Activated B cell treated with CpG ODN at 0.5 μM for 24 hours (primary cell): ENCODE results near the gene COL18A1. TPM values are rescaled to one million over a fixed set of nuclear protein-coding genes. Genes with fewer than 3 reads are reported as not detected.
A peak's percentile ranks its signal among the peaks of the same experiment; 100 is the strongest.

Source experiments
- ATAC-seq: fragments of 200-7000 bp; cut with Tn5 transposase; one replicate; pipeline ENCODE4 v1.10.0; 2021; ENCODE audit warnings: low read depth, mild to moderate bottlenecking, moderate library complexity
- CTCF ChIA-PET: fragments of 350-600 bp; sonication (Branson Sonifier 250); formaldehyde crosslinking; loops from one replicate; lab custom pipeline; 2021; ENCODE audit warnings: antibody characterized with exemption; lab: Charles Lee
- POLR2A ChIA-PET: fragments of 350-600 bp; sonication (Branson Sonifier 250); formaldehyde crosslinking; loops from one replicate; lab custom pipeline; 2021; ENCODE audit warnings: antibody characterized with exemption; lab: Charles Lee
- DNase-seq: peaks from one replicate; pipeline ENCODE4 v3.0.0; 2022
- H3K27ac Mint-ChIP-seq: one replicate; pipeline ENCODE4 v1.8.0; 2020; ENCODE audit warnings: mixed read lengths
- H3K27me3 Mint-ChIP-seq: one replicate; pipeline ENCODE4 v1.8.0; 2021; ENCODE audit warnings: mixed read lengths
- H3K36me3 Mint-ChIP-seq: one replicate; pipeline ENCODE4 v1.8.0; 2021; ENCODE audit warnings: low read depth, mixed read lengths
- H3K4me1 Mint-ChIP-seq: one replicate; pipeline ENCODE4 v1.8.0; 2021; ENCODE audit warnings: mixed read lengths
- H3K4me3 Mint-ChIP-seq: one replicate; pipeline ENCODE4 v1.8.0; 2020; ENCODE audit warnings: mild to moderate bottlenecking, mixed read lengths
- H3K9me3 Mint-ChIP-seq: one replicate; pipeline ENCODE4 v1.8.0; 2020; ENCODE audit warnings: mixed read lengths
- CTCF ChIP-seq: fragments of 200-600 bp; IDR thresholded peaks from one replicate; pipeline ENCODE4 v1.8.0; 2022; ENCODE audit warnings: antibody characterized with exemption, mild to moderate bottlenecking
- intact Hi-C: fragments of 100-400 bp; cut with micrococcal nuclease; formaldehyde crosslinking; loops from one replicate; pipeline ENCODE4 v1.15.1; 2024
- total RNA-seq: library from RNA; stranded (reverse); gene quantifications from 2 replicates; pipeline ENCODE4 v1.2.3, GENCODE V29; 2022

The COL18A1 gene
- total RNA-seq, 1 donor from 2014 or later: 1.6 TPM

GRCh38 chr21:45547545-45547900 is 142.6 kb downstream of the COL18A1 start:
- intact Hi-C loops: no loop called here
- POLR2A ChIA-PET: no interaction called here
- DNase-seq (no peak), ATAC-seq (no peak)
- H3K4me3 Mint-ChIP-seq: no peak overlapping the region
- no peaks in the 10 kb centered on the region for H3K27me3 Mint-ChIP-seq
- no peaks in the 10 kb centered on the region for H3K36me3 Mint-ChIP-seq
- H3K4me1 Mint-ChIP-seq: peaks cover 33% of the 10 kb centered on the region
- no peak overlapping the region for H3K27ac Mint-ChIP-seq
- TF ChIP-seq CTCF: no peak
- no peaks in the 10 kb centered on the region for H3K9me3 Mint-ChIP-seq
- CTCF ChIA-PET: no interaction called here

- no peaks in the 10 kb centered on the region for H3K36me3 Mint-ChIP-seq
- intact Hi-C loops: no loop called here
- peak overlapping the region; percentile 41 for H3K27ac Mint-ChIP-seq
- TF ChIP-seq CTCF: no peak
- ChIA-PET CTCF (no interaction called here), POLR2A (no interaction called here)
- H3K9me3 Mint-ChIP-seq: no peaks in the 10 kb centered on the region
- DNase-seq (no peak), ATAC-seq (no peak)
- peaks cover 33% of the 10 kb centered on the region for H3K4me1 Mint-ChIP-seq
- H3K27me3 Mint-ChIP-seq: no peaks in the 10 kb centered on the region
- H3K4me3 Mint-ChIP-seq: peak overlapping the region; percentile 7
Measured at GRCh38 chr21:45548711-45549491, 143.9 kb downstream of the COL18A1 start.

GRCh38 chr21:45549626-45550463 is 144.9 kb downstream of the COL18A1 start:
- H3K9me3 Mint-ChIP-seq: no peaks in the 10 kb centered on the region
- no peak for TF ChIP-seq CTCF
- peak overlapping the region; percentile 46 for H3K4me3 Mint-ChIP-seq
- DNase-seq (no peak), ATAC-seq (no peak)
- intact Hi-C loops: loop anchor here (2.0 kb wide), 1 partner anchor 91 kb away; no protein-coding TSS in a partner anchor
- peak overlapping the region; percentile 70 for H3K27ac Mint-ChIP-seq
- no peaks in the 10 kb centered on the region for H3K27me3 Mint-ChIP-seq
- CTCF ChIA-PET: no interaction called here
- POLR2A ChIA-PET: no interaction called here
- peaks cover 38% of the 10 kb centered on the region for H3K4me1 Mint-ChIP-seq
- no peaks in the 10 kb centered on the region for H3K36me3 Mint-ChIP-seq

GRCh38 chr21:45550522-45551210 is 145.7 kb downstream of the COL18A1 start:
- Mint-ChIP-seq H3K27ac (peak overlapping the region; percentile 70), H3K9me3 (no peaks in the 10 kb centered on the region), H3K4me1 (peaks cover 38% of the 10 kb centered on the region), H3K4me3 (peak overlapping the region; percentile 61), H3K36me3 (no peaks in the 10 kb centered on the region), H3K27me3 (no peaks in the 10 kb centered on the region)
- ATAC-seq: peak; percentile 56
- no peak for DNase-seq
- intact Hi-C loops: loop anchor here (1.0 to 2.0 kb wide), 2 partner anchors 8 to 90 kb away; partner anchors contain the start of gene SLC19A1
- no peak for TF ChIP-seq CTCF
- ChIA-PET POLR2A (interaction anchor here (0.6 to 1.0 kb wide), 3 partner anchors 67 to 639 kb away, joined by 3 to 10 read pairs (median 4); no protein-coding TSS in a partner anchor), CTCF (no interaction called here)
